RKO (cell line): ENCODE measurements around the gene ATP8A2.
"Not testable (repeated sequence)": the region's sequence is repeated elsewhere in the genome, so short reads cannot be mapped to it uniquely, and the experiment has no call there.

Source experiments
- DNase-seq: peaks from one replicate; pipeline ENCODE4 v3.0.0-alpha.2; 2016; ENCODE audit warnings: low spot score

ATP8A2 gene

DNA sequence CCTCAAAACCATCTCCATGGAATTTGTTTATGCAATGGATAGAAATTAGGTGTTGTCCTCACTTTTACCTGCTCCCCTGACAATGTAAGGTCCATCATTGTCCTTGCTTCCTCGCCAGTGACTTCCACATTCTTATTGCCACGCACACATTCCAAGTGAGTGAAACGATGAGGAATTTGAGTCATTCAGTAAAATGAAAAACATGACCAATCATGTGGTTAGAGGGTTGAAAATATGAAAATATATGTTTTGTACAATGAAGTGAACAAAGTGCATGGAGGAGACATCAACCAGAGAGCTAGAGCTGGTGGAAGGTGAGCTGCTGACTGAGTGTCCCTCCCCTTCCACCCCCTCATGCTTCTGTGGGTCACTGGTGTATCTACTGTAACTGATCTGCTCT is 91.7 kb downstream of the ATP8A2 start:
- DNase-seq, result peak; percentile 10

DNA sequence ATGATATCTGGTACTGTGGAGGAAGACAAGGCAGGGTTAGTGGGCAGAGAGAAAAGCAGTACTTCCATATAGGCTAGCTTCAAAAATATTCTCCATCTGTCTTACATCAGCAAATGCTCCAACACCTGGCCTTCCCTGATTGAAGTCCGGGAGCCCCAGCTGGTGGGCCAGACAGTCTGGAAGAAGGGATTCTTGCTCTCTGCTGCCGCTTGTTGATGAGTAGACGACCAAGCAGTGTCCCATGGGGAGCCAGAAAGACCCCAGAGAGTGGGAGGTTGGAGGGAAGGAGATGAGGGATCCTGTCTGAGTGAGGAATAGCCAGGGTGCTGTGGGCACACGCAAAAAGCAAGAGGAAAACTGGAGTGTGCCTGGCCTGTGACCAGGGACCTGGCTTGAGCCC is 95.1 kb downstream of the ATP8A2 start:
- no peak for DNase-seq

- DNase-seq, result no peak
Observed at GRCh38 chr13:25468325-25469168, 96.8 kb downstream of the ATP8A2 start.

GRCh38 chr13:25469169-25469525 is 97.4 kb downstream of the ATP8A2 start:
- no peak for DNase-seq

DNA sequence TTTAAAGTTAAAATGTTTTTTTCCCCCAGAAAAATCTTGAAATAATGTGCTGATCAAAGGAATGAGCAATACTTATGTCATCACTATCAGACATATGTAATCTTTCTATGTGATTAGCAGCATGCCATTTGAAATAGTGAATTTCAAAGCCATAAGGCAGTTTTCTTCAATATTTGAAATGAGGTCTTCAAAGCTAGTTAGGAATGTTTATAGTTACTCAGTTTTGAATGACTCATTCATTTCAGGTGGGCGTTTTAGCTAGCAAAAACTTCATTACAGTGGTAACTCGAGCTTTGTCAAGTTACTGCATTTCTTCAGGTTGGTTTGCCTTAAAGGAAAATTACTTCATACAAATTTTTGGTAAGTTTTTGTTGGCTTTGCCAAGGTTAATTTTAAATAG is 102.1 kb downstream of the ATP8A2 start:
- peak; percentile 28 for DNase-seq

GRCh38 chr13:25478186-25478585 is 106.4 kb downstream of the ATP8A2 start:
- DNase-seq, result peak; percentile 39

- no peak for DNase-seq
Observed at GRCh38 chr13:25489238-25489637, 117.5 kb downstream of the ATP8A2 start.

DNA sequence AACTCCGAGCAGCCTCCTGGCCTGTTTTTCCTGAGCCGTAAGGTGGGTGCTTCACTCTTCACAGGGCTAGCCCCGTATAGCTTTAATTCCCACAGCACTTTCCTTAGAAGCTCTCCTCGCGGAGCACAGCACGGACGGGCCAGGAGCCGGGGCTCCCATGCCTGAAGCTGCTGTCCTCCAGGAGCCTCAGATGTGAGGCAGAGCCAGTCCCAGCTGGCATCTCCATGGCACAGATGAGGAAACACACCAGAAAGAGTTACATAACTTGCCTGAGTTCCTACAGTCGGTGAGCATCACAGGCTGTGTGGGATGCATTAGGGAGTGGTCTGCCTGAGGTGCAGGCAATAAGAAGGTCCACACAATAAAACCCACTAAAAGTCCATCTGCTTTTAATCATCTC is 118.5 kb downstream of the ATP8A2 start:
- no peak for DNase-seq

DNA sequence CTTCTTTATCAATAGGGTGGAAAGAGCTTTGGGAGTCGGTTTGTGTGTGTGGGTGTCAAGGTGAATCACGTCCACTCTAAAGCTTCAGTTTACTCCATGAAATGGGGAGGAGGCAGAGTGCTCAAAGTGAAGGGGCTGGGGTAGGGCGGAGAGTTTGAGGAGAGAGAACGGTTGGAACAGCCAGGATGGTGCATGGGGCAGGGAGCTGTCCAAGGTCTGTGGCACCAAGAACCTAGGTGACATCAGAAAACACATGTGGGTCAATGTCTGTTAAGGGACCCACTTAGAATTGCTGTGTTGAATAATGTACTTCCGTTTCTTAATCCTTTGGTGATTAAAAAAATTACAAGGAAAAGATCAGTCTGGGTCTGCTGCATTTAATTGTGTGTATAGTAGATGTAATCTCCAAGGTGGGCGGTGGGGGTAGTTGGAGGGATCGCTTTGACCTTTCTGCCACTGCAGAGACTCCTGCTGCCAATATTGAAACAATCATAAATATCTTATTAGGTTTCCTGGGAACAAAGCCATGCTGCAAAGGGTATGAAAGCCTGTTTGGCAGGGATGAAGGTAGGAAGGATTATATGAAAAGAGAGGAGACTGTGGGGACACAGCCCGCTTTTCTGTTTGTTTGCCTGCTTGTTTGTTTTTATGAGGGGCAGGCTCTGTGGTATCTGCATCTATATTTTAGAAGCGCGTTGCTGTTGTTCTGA is 122.3 kb downstream of the ATP8A2 start:
- DNase-seq, result no peak

DNA sequence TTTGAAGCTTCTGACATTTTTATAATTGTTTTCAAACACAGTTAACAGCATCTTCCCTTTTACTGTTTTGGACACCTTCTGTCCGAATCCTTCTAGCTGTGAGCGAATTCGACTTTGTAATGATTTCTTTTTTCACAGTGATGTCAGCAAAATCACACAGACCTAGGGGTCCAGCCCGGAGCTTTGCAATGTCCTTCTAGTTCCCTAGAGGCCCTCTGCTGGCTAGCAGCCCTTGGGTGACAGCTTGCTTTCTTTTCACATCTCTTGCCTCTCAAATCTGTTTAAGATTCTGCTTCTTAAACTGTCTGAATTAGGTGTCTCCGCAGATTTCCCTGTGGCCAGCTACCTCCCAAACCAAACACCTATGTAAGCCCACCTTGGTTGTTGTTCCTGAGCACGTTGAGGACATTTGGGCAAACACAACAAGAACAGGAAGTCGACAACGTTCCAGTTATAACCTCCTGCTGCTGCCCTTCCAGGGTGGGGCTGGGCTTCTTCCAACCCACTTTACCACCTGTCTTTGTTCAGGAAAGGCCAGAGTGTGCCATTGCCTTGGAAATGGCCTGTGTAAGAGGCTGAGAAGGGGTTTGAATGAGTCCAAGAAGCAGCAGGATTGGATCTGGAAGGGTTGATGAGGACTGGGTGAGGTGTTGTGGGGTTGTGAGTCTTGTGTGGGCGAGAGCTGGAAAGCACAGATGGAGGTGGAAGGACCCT is 123.1 kb downstream of the ATP8A2 start:
- DNase-seq, result no peak

DNA sequence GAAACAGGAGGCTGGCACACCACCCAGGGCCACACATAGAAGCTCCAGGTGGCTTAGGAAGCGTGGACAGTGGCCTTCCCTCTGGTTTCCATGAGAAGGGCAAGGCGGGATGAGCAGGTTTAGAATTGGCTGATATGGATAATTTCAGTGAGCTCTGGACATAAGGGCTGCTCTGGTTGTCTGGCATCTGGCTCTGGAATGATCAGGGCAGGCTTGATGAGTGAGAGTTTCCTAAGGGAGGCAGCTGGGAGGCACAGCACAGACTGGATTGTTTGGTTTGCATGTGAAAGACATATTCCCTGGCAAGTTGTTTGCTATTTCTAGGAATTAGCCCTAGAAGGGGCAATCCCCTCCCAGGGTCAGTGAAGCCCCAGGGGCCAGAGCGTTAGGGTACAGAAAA is 129.5 kb downstream of the ATP8A2 start:
- no peak for DNase-seq

- DNase-seq, result no peak
Observed at GRCh38 chr13:25502031-25502430, 130.3 kb downstream of the ATP8A2 start.

DNA sequence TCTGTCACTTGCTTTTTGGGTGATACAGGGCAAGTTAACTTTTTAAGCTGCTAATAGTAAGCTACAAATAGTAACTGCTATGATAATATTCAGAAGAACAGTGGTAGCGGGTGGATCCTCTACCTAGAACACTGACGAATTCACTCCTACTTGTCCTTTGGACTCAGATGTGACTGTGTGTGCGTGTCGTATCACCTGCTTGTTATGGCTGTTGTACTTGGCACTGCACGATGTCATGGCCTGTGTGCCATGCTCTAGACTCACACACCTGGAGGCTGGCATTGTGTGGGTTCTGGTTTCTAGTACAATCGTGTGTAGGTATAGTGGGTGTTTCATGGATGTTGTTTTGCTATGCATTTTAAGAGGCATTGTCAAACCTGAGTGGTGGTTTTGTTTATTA is 130.8 kb downstream of the ATP8A2 start:
- DNase-seq, result no peak

GRCh38 chr13:25503856-25504255 is 132.1 kb downstream of the ATP8A2 start:
- DNase-seq, result no peak

DNA sequence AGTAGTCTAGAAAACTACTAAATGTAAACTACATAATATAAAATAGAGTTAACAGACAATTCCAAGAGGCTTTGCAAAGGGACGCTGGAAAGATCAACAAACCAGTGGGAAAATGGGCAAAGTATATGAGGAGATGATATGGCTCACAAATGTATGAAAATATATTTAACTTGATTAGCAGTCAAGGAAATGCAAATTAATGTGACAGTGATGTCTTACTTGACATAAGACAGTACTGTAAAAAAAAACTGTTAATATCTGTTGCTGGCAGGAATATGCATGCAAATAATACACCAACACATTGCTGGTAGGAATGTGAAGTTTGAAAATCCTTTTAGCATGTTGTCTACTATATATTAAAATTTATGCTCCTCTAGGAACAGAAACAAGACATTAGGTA is 136.1 kb downstream of the ATP8A2 start:
- no peak for DNase-seq

- not testable (repeated sequence) for DNase-seq
Observed at GRCh38 chr13:25513060-25513459, 141.3 kb downstream of the ATP8A2 start.

GRCh38 chr13:25518441-25518840 is 146.7 kb downstream of the ATP8A2 start:
- no peak for DNase-seq

DNA sequence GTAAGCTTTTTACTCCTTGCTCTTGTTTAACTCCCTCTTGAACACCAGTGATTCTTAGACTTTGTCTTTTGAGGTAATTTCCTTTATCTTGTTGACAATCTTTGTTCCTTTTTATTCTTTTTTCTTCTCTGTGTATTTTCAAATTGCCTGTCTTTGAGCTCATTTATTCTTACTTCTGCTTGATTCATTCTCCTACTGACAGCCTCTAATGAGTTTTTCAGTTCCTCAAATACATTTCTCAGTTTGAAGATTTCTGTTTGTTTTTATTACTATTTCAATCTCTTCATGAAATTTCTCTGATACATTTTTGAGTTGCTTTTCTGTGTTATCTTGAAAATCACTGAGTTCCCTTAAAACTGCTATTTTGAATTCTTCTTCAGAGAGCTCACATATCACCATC is 154.1 kb downstream of the ATP8A2 start:
- no peak for DNase-seq

DNA sequence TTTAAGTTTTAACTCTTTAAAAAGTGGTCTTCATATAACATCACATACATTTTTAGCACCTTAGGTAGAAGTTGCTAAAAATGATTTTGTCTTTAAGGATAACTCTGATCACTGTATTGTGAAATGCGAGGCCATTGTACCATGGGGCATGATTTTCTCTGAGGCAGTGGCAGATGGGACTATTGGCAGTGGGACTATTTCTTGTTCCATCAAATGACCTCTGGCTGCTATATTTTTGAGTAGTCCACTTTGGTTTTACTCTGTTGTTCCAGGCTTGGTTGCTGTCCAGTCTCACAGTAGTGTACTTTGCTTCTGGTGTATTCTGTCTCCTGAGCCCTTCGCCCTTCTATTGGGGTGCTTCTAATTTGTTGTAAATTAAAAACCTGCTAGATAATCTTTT is 156.5 kb downstream of the ATP8A2 start:
- DNase-seq, result no peak

DNA sequence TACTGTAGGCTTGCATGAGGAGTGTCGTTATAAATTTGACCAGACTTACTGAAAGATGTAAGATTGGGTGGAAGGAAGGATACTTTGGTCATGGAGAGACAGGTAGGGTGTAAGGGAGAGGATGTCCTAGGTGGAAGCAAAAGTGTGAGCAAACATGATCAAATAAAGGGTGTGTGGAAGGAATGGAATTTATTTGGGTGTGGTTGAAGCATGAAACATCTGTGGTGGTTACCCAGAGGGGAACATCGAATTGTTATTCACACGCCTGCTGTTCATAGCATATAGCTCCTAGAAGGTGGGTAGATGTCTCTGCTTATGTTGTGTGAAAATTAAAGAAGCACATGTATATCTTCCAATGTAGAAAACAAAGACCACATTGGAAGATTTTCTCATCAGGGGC is 157.7 kb downstream of the ATP8A2 start:
- no peak for DNase-seq

DNA sequence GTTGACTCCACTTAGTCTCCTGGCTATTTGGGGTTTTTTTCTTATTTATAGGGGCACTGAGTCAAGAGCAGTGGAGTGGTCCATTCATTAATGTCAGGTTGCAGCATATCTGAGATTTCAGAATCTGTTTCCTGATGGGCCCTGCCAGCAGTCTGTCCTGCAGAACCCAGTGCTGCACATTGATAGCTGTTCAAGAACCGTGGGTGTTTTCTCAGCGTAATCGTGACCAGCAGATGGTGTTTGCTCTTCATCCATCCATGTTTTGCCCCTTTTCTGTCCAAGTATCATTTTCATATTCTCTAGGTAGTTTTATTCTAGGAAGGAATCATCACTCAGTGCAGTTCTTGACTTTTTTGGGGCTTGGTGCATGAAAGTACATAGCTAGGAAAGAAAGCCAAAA is 166.5 kb downstream of the ATP8A2 start:
- no peak for DNase-seq

DNA sequence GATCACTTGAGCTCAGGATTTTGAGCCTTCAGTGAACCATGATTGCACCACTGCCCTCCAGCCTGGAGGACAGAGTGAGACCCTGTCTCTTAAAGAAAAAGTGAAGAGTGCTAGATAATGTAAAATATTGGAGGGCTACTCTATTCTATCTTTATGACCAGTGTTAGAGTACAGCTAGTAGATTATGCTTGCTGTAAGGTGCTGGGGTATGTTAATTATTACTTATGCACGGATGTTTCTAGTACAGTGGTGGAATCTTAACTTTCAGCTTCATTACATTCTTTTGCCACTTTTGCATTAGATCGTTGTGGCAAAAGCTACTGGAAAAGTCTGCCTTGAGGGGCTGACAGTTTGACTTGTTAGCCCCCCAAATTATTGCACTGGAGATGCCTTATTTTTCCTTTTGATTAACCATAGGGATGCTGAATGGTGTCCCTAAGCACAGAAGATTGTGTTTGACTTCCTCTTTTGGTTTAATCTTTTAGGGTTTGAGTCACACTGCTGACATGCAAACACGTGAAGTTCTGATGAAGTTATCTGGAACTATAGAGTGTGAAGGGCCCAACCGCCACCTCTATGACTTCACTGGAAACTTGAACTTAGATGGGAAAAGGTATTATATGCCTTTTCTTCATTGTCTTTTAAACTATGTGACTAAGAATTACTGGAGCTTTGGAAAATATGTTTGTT is 169.8 kb downstream of the ATP8A2 start:
- no peak for DNase-seq
